CD4-positive, alpha-beta T cell treated with Interferon gamma for 1 hour (primary cell): ENCODE data around the gene DTNBP1.

Experiments used
- DNase-seq: peaks from one replicate; pipeline ENCODE4 v3.0.0-alpha.2; 2020

DTNBP1 gene

DNA sequence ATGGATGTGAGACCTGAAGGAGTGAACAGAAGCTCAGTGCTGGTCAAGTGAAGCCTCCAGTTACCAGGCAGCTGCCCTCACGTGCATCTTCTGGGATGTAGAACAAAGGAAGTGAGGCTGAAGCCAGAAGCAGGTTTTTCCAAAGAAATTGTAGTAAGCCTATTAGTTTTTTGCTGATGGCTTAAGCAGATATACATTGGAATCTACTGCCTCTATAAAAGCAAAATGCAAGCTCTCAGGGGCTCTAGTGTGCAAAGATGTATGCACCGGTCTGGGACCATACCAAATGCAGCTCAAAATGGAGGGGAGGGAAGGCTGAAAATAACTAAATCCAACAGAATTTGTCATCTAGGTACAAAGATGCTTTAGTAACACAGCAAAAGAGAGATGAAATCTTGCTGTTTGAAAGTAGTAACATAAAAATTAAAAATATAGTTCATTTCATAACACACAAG, 77.0 kb downstream of the DTNBP1 start:
- no peak for DNase-seq

DNA sequence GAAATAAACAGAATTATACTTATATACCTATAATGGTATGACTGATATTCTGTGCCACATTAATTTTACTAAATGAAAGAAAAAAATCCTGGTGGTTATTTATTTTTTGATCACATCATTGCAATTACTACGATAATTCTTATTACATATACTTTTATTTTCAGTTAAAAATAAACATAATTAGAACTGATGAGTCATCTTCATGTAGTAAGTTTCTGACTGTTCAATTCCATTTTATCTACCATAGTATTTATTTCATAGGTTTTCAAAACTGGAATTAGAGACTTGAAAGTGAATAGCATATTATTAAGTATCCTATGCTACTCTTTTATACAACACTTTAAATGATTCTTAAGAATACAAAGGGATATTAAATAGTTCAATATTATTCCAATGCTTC, 80.3 kb downstream of the DTNBP1 start:
- no peak for DNase-seq

DNA sequence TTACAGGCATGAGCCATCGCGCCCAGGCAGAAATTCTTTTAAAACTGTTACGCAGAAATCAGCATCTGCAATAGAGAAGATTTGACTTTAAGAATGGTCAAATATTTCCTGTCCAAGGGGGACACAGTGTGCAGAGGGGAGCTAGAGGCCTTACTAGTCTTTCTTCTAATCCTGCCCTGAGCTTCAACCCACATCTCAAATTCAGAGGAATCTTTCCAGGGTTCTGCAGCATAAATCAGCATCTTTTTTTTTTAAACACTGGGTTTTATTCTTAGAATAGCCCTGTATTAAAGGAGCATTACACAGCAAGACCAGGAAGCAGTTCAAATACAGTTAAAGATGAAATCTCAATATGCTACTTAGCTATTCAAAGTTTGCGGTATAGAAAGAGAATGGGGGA, 81.1 kb downstream of the DTNBP1 start:
- no peak for DNase-seq

DNA sequence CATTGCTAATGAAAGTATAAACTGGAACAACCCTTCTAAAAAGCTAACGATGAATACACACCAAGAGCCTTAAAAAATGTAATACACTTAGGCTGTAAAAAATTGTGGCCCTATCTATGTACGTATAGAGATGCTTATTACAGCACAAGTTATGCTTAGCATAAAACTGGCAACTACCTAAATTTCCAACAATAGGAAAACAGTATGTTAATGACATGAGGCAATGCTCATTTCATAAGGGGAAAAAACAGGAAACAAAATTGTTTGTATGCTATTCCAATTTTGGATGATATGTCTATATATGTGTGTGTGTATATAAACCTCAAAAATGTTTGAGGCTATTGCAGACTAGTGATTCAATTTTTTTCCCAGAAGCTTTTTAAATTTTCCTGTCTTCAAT, 82.5 kb downstream of the DTNBP1 start:
- DNase-seq: no peak

DNA sequence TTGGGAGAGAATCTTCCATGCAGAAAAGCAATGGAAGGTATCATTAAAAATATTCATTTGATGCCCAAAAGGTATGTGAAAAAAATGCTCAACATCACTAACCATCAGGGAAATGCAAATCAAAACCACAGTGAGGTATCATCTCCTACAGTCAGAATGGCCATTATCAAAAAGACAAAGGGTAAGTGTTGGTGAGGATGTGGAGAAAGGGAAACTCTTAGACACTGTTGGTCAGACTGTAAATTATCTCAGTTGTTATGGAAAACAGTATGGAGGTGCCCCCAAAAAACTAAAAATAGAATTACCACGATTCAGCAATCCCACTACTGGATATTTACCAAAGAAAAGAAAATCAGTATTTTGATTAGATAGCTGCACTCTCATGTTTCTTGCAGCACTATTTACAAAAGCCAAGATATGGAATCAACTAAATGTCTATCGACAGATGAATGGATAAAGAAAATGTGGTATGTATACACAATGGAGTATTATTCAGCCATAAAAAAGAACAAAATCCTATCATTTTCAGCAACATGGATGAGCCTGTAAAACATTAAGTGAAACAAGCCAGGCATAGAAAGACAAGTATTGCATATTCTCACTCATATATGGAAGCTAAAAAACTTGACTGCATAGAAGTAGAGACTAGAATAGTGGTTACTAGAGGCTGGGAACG, 84.0 kb downstream of the DTNBP1 start:
- no peak for DNase-seq

DNA sequence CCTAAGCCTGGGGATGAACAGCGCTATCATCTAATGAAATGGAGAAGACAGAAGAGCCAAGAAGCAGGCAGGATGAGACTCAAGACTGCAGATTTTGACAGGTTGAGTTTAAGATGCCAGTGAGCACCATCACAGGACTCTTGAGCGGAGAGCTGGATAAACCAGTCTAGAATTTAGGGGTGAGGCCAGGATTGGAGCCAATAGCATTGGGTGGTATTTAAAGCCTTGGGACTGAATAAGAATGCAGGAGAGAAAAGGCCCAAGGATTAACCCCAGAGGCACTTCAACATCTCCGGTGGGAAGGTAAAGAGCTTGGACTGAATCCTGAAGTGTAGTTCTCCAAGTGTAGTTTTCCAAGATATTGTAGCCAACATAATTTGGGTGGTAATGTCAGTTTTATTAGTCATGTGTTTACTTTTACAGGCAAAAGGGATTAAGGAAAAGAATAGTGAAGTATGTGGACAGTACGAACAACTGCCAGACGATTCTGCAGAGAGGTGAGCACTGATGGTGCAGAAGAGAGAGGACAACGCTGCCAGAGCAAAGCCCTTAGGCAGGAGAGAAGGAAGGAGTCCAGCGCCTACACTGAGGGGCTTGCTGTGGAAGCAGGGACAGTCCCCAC, 85.2 kb downstream of the DTNBP1 start:
- DNase-seq: no peak

DNA sequence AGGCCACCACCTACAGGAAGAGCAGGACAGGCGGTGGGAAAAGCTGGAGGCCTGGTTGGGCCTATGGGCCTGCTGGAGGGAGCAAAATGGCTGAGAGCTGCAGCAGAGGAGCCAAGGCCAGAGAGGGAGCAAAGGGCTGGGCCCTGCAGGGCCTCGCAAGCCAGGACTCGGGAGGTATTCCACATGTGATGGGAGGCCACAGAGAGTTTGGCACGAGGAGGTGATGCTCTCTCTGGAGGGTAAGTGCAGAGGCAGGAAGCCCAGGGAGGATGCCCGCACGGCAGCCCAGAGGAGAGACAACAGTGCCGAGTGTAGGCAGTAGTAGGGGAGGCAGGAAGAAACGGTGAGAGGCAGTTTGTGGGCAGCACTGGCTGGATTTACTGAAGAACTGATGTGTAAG, 85.7 kb downstream of the DTNBP1 start:
- DNase-seq: no peak

DNA sequence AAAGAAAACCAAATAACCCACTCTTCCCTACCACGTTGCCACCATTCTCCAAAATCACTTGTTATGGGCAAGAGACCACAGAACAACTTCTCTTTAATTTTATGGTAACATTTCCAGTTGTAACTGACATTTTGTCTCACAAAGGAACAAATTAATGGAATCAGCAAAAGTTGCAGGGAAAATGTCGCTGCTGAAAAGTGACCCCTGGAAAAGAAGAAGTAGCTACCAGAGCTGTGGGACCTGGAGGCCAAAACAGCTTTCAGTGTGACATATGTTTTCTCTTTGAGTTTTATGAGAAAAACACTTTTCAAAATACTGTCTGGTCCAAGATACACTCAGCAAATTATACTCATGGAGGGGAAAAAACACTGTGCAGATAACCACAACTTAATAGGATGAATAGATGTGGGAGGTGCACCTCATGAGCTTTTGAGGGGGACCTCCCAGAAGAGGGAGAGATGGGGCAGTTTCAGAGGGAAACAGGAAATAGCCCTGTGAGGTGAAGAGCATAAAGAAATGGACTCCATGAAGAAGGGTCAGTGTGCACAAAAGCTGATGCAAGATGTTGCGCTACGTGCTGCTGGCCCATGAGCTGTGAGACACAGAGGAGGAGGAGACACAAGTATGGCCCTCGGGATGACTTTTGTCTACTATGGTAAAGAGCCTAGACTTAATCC, 87.3 kb downstream of the DTNBP1 start:
- DNase-seq: no peak

DNA sequence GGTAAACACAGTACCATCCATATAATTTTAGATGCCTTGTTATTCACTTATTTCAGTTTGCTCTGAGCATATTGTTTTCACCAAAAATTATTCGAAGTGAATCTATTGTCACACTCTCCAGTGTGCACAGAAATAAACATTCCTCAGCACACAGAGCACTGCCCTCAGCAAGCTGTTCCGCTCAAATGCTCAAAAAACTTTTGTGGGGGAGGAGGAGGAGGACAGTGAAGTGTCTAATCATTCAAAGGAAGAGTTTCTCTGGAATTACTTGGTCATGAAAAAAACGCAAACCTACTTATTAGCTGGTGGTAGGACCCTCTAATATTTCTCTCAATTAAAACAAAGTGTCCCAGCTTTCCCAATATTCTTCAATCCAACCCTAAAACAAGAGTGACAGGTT, 88.3 kb downstream of the DTNBP1 start:
- no peak for DNase-seq

DNA sequence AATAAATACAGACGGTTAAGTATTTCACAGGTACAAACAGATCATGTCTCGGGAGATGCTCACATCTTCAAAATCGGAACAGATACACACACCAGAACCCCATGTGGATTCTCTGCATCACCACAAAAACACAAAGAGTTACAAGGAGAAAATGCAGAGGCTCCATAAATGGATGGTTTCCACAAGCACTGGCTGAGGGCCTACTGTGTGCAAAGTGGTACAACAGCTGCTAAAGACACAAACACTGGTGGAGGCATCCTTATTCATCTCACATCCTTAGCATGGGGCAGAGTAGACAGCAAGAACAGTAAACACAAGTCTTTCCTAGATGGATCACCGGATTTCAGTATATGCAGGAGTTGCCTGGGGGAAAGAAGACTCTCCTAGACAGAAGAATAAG, 88.8 kb downstream of the DTNBP1 start:
- DNase-seq: no peak

DNA sequence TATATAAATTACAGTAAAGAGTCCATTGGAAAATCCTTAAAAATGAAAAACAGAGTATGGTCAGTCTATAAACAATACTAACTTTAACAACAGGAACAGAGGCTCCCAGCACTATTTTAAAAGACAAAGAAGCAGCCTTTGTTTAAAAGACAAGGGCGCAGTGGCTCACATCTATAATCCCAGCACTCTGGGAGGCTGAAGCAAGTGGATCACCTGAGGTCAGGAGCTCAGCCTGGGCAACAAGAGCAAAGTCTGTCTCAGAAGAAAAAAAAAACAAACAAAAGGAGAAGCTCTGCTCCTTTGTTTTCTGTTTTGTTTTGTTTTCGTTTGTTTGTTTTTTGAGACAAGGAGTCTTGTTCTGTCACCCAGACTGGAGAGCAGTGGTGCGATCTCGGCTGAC, 89.4 kb downstream of the DTNBP1 start:
- no peak for DNase-seq

DNA sequence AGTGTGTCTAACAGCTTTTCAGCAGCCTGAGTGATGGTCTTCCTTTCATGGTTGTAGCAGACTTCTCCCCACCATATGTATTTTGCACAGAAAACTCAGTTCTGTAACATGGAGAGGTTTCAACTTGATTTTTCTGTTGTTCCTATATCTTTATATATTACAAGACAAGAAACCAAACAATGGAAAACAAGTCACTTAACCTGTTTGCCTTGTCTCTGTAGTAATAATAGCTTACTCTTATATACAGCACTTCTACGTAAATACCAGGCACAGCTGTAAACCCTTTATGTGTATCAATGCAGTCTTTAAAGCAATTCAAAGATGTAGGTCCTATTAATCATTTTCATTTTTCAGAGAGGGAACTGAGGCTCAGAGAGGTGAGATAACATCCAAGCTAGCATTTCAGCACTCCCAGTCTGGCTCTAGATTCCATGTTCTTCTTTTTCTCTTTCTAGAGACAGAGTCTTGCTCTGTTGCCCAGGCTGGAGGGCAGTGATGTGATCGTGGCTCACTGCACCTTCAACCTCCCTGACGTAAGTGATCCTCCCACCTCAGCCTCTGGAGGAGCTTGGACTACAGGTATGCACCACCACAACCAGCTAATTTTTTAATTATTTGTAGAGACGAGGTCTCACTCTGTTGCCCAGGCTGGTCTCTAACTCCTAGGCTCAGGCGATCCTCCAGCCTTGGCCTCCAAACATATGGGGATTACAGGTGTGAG, 90.4 kb downstream of the DTNBP1 start:
- no peak for DNase-seq

DNA sequence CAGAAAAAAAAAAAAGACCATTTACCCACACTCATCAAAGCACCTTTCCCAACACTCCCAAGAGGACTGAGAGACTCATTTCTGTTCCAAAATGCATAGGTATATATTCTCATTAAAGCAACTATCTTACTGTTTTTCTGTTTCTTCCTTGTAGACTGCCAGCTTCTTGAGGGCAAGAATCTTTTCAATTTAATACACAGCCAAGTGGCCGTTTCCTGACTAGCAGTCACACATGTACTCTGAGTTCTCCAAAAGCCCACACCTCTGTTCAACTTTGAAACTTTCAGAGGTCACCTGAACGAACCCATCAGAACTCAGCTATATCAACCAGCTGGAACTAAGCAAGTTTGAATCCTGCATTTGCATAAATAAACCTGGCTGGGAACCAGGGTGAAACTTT, 92.7 kb downstream of the DTNBP1 start:
- no peak for DNase-seq

DNA sequence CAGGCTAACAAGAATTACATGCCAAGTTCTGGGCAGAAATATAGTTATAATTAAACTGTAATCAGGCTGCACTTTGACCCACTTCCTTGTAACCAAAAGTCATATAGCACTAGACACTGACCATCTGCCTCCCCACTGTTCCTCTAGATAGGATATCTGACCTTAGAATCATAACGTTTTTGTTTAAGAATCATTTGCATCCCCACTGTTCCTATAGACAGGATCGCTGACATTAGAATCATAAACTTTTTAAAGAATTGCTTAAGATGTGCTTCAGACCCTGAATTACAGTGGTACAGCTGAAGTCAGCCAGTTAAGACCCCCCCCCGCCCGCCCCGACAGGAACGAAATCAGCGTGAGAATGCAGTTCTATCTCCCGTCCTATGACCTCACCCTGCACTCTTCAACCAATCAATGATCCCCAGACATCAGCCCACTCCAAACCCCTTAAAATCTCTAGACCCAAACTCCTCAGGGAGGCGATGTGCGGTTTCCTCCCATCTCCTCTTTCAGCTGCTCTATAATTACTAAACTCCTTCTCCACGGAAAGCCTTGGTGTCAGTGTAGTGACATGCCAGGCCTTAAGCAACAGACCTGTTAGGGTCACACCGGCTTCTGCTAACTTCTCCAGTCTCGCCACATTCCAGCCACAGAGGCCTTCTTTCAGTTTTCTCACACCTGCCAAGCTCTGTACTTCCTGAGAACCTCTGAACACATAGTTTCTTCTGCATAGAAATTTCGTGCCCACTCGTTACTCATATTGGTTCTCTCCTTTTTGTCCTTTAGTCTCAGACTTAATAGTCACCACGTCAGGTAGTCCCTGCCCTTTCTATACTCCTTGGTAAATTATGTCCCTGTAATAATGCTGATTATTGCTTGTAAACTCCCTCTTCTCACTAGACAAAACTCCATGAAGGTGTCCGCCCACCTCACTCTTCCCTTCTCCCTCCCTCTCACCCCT, 93.5 kb downstream of the DTNBP1 start:
- DNase-seq: no peak

DNA sequence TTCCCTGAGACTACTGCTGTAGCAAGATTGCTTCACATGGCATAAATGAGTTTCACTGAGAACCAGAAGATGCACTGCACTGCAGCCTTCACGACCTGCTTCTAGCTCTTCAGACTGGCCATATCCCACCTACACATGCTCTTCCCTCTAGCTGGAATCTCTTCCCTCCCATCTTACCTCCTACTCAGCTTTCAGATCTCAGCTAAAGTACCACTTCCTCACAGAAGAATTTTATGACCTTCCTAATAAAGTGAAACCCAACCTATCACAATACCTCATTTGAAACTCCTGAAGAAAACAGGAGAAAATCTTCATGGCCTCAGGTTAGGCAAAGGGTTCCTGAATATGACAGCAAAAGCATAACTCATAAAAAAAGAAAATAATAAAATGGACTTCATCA, 99.9 kb downstream of the DTNBP1 start:
- DNase-seq: no peak

DNA sequence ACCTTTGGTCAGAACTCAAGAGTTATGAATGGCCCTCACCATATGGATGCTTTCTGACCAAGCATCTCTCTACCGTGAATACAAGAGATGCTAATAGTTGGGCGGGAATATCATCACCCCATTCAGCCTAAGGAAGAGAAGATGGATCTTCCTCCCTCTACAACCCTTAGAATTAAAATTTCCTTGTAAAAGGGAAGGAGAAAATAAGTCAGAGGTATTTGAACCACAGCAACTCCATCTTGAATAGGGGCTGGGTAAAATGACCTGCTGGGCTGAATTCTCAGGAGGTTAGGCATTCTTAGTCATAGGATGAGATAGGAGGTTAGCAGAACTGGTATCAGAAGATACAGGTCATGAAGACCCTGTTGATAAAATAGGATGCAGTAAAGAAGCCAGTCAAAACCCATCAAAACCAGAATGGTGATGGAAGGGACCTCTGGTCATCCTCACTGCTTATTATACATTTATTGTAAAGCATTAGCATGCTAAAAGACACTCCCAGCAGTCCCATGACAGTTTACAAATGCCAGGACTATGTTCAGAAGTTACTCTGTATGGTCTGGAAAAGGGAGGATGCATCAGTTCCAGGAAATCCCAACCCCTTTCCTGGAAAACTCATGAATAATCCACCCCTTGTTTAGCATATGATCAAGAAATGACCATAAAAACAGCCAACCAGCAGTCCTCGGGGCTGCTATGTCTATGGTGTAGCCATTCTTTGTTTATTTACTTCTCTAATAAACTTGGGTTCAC, 101.2 kb downstream of the DTNBP1 start:
- DNase-seq: no peak

DNA sequence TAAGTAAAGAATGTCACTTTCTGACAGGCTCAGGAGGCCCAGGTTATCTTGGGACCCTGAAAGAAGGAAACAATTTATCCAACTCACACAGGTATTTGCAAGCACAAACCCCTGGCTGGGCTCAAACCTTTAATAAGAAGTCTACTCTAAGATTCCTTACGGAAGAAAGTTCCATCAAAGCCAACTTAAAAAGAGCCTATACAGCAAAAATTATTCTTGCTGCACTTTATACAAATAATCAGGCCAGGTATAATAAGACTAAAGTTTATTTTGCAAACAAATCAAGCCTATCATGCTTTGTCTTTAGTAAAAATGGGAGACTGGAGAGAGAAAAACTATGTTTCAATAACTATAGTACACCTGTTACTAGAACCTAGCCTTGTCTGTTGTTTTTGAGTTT, 102.1 kb downstream of the DTNBP1 start:
- no peak for DNase-seq

DNA sequence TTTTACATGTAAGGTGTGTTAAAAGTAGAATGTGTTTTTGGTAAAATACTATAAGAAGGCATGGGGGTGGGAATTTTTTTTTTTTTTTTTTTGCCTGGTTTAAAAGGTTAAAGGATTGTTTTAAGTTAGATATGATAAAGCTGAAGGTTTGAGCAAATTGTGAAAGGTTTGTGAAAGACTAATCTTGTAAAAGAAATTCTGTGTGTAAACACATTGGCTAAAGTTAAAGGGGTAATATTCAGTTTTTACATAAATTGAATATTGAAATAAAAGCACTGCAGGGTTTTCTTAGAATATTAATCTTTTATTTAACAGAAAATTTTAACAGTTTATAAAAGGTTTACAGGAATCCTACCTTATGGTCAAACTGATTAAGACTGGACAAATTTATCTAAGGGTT, 105.7 kb downstream of the DTNBP1 start:
- DNase-seq: no peak

DNA sequence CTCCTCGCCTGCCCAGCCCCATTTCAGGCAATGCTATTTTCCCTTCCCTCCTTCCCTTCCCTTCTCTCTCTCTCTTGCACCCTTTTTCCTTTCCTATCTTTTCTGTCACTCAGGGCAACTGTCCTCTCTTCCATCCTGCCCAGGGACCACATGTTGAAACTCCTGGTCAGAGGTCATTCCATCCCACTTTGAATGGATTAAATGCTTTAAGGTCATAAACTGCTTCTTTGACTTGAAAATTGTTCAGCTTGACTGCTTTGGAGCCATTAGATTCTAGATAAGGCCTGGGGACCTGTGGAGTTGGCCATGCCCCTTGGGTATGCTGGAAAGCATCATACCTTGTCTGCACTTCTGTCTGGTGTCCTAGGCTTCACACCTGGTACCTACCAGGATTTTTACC, 106.1 kb downstream of the DTNBP1 start:
- no peak for DNase-seq

DNA sequence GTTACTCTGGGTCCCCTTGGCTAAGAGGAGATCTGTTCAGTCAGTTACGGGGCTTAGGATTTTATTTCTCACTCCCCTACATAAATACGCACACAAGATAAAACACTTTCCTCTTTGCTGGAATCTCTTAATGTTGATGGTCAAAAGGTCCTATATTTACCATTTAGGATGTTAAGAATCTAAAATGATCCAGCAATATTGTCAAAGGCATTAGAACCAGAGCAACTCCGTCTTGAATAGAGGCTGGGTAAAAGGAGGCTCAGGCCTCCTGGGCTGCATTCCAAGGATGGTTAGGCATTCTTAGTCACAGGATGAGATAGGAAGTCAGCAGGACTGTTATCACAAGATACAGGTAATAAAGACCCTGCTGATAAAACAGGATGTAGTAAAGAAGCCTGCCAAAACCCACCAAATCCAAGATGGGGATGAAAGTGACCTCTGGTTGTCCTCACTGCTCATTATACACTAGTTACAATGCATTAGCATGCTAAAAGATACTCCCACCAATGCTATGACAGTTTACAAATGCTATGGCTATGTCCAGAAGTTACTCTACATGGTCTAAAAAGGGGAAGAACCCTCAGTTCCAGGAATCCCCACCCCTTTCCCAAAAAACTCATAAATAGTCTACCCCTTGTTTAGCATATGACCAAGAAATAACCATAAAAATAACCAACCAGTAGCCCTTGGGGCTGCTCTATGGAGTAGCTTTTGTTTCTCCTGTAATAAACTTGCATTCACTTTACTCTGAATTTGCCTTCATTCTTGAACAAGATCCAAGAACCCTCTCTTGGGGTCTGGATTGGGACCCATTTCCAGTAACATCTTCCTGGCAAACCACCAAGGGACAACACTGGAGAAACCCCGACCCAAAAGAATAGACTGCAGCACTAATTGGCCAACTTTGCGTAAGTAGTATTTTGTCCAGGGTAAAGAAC, 107.5 kb downstream of the DTNBP1 start:
- DNase-seq: no peak

DNA sequence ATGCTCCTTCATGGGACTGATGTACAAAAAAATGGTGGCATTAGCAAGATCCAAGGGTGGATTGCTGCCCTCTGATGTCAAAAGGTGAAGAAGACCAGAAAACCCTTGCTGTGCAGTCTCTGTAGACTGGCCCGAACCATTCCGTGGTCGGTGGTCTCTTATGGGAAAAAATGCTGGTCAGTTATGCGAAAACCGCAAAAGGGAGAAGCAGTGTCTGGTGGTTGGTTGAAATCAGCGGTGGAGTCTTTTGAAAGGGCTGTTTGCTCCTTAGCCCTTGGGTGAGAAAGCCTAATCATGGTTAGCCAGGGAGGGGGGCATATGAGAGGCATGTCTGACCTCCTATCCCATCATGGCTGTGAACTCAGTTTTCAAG, 108.1 kb downstream of the DTNBP1 start:
- no peak for DNase-seq
